SH-SY5Y (cell line): Measurements from ENCODE around the gene ABCA7.

ENCODE experiments used
- GATA2 ChIP-seq: IDR thresholded peaks from 2 replicates; pipeline ENCODE4 v1.6.1; 2011; ENCODE audit warnings: mild to moderate bottlenecking, low read depth, low read length
- GATA3 ChIP-seq: IDR thresholded peaks from 2 replicates; pipeline ENCODE4 v1.6.1; 2011; ENCODE audit warnings: low read depth, mild to moderate bottlenecking, low read length, moderate library complexity

GRCh38 chr19:1027650-1028061, 12.3 kb upstream of the ABCA7 start:
- TF ChIP-seq GATA2, result no peak
- TF ChIP-seq GATA3, result no peak
